ENCODE data around the gene RALGAPA2. TPM values are rescaled to one million over a fixed set of nuclear protein-coding genes. Genes with fewer than 3 reads are reported as not detected.

The RALGAPA2 gene
- total RNA-seq, 1 donor from 2014 or later = 24.8 TPM

GRCh38 chr20:20370094-20370575, 342.3 kb downstream of the RALGAPA2 start:
- Histone ChIP-seq H3K36me3 (ENCODE audit: control insufficient read depth, insufficient read depth, low read length) (no peaks in the 10 kb centered on the region), H3K27me3 (ENCODE audit: control insufficient read depth, insufficient read depth, low read length) (peaks cover 80% of the 10 kb centered on the region), H3K4me3 (ENCODE audit: low read depth, low read length) (no peak overlapping the region)
- TF ChIP-seq CTCF (IDR thresholded peaks at IDR 0.05; ENCODE audit: insufficient read depth, low read length, poor library complexity, severe bottlenecking) = no peak
- no peak for DNase-seq (ENCODE audit: low read depth)

- no peak overlapping the region for H3K4me3 ChIP-seq (ENCODE audit: low read depth, low read length)
- TF ChIP-seq CTCF (IDR thresholded peaks at IDR 0.05; ENCODE audit: insufficient read depth, low read length, poor library complexity, severe bottlenecking) = no peak
- H3K36me3 ChIP-seq (ENCODE audit: control insufficient read depth, insufficient read depth, low read length) = no peaks in the 10 kb centered on the region
- DNase-seq (ENCODE audit: low read depth) = no peak
- H3K27me3 ChIP-seq (ENCODE audit: control insufficient read depth, insufficient read depth, low read length) = peaks cover 83% of the 10 kb centered on the region
Observed at GRCh38 chr20:20369250-20370093, 343.0 kb downstream of the RALGAPA2 start.

- TF ChIP-seq CTCF (IDR thresholded peaks at IDR 0.05; ENCODE audit: insufficient read depth, low read length, poor library complexity, severe bottlenecking) = no peak
- H3K36me3 ChIP-seq (ENCODE audit: control insufficient read depth, insufficient read depth, low read length) = no peaks in the 10 kb centered on the region
- no peak for DNase-seq (ENCODE audit: low read depth)
- H3K4me3 ChIP-seq (ENCODE audit: low read depth, low read length) = no peak overlapping the region
- H3K27me3 ChIP-seq (ENCODE audit: control insufficient read depth, insufficient read depth, low read length) = peaks cover 89% of the 10 kb centered on the region
Observed at GRCh38 chr20:20368418-20369249, 343.8 kb downstream of the RALGAPA2 start.

GRCh38 chr20:20367575-20368417, 344.6 kb downstream of the RALGAPA2 start, which contains the start of gene INSM1:
Gene INSM1 (plus strand): TSS chr20:20368104. CDS start chr20:20368268, 164 bp downstream.
- TF ChIP-seq CTCF (IDR thresholded peaks at IDR 0.05; ENCODE audit: insufficient read depth, low read length, poor library complexity, severe bottlenecking) = no peak
- peaks cover 90% of the 10 kb centered on the region for H3K27me3 ChIP-seq (ENCODE audit: control insufficient read depth, insufficient read depth, low read length)
- DNase-seq (ENCODE audit: low read depth) = no peak
- no peaks in the 10 kb centered on the region for H3K36me3 ChIP-seq (ENCODE audit: control insufficient read depth, insufficient read depth, low read length)
- no peak within 1 kb of the TSS for H3K4me3 ChIP-seq (ENCODE audit: low read depth, low read length)

GRCh38 chr20:20366876-20367574, 345.4 kb downstream of the RALGAPA2 start:
- H3K36me3 ChIP-seq (ENCODE audit: control insufficient read depth, insufficient read depth, low read length) = no peaks in the 10 kb centered on the region
- no peak for TF ChIP-seq CTCF (IDR thresholded peaks at IDR 0.05; ENCODE audit: insufficient read depth, low read length, poor library complexity, severe bottlenecking)
- peaks cover 91% of the 10 kb centered on the region for H3K27me3 ChIP-seq (ENCODE audit: control insufficient read depth, insufficient read depth, low read length)
- no peak for DNase-seq (ENCODE audit: low read depth)
- H3K4me3 ChIP-seq (ENCODE audit: low read depth, low read length) = no peak overlapping the region
